Loucy (cell line): ENCODE measurements around the gene SAXO2.
"Not testable (repeated sequence)": the region's sequence is repeated elsewhere in the genome, so short reads cannot be mapped to it uniquely, and the experiment has no call there.

Experiments
- CTCF ChIP-seq: fragments of 200-600 bp; sonication (generic); conservative IDR thresholded peaks from 2 replicates; pipeline ENCODE4 v1.5.1; 2014; ENCODE audit warnings: mild to moderate bottlenecking, antibody characterized with exemption, low read length
- EZH2phosphoT487 ChIP-seq: fragments of 200-600 bp; IDR thresholded peaks from 2 replicates; pipeline ENCODE4 v1.6.1; 2018; ENCODE audit warnings: antibody characterized with exemption, mild to moderate bottlenecking, moderate library complexity, borderline replicate concordance

GRCh38 chr15:82329039-82329438, 66.4 kb downstream of the SAXO2 start:
- not testable (repeated sequence) for TF ChIP-seq CTCF, EZH2phosphoT487
